Hepatocyte (in vitro differentiated cells): ENCODE results near the gene TMEM204.

Source experiments
- EZH2phosphoT487 ChIP-seq: fragments of 200-600 bp; sonication (generic); IDR thresholded peaks from one replicate; pipeline ENCODE4 v1.6.1; 2018; ENCODE audit warnings: antibody characterized with exemption, mild to moderate bottlenecking, low read depth, moderate library complexity; ENCODE audit not compliant: unreplicated experiment, severe bottlenecking
- TF ChIP-seq, protein P1 (sequence below): fragments of 200-600 bp; sonication (generic); IDR thresholded peaks from 2 replicates; pipeline ENCODE4 v1.5.1; 2016; ENCODE audit warnings: antibody characterized with exemption, mild to moderate bottlenecking; ENCODE audit not compliant: poor library complexity

DNA sequence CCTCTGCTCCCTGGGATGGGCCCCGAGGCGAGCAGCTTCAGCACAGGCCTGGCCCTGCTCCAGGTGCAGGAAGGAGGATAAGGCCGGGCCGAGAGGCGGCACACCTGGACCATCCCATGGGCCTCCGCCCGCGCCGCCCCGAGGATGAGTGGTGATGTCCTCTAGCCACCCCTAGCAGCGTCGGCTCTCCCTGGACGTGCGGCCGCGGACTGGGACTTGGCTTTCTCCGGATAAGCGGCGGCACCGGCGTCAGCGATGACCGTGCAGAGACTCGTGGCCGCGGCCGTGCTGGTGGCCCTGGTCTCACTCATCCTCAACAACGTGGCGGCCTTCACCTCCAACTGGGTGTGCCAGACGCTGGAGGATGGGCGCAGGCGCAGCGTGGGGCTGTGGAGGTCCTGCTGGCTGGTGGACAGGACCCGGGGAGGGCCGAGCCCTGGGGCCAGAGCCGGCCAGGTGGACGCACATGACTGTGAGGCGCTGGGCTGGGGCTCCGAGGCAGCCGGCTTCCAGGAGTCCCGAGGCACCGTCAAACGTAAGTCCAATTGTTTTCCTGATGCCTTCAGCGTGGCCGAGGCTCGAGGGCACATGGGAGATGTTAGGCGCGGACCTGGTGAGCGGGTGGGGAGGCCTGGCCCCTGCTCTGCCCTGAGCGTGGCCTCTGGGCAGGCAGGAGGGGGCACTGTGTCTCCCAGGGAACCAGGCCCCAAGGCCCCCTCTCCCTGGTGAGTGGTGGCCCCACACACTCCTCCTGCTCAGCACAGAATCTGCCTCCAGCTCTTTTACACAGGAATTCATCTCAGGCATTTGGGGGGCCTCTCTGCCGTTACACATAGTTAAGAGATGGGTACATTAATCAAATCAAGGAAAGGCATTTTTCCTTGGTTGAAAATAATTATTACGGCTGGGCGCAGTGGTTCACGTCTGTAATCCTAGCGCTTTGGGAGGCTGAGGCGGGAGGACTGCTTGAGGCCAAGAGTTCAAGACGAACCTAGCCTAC, 855 bp downstream of the TMEM204 start:
- no peak for TF ChIP-seq EZH2phosphoT487
- TF ChIP-seq, protein P1, sequence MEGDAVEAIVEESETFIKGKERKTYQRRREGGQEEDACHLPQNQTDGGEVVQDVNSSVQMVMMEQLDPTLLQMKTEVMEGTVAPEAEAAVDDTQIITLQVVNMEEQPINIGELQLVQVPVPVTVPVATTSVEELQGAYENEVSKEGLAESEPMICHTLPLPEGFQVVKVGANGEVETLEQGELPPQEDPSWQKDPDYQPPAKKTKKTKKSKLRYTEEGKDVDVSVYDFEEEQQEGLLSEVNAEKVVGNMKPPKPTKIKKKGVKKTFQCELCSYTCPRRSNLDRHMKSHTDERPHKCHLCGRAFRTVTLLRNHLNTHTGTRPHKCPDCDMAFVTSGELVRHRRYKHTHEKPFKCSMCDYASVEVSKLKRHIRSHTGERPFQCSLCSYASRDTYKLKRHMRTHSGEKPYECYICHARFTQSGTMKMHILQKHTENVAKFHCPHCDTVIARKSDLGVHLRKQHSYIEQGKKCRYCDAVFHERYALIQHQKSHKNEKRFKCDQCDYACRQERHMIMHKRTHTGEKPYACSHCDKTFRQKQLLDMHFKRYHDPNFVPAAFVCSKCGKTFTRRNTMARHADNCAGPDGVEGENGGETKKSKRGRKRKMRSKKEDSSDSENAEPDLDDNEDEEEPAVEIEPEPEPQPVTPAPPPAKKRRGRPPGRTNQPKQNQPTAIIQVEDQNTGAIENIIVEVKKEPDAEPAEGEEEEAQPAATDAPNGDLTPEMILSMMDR, result no peak
